ENCODE measurements around the gene PIGV.
A peak's percentile ranks its signal among the peaks of the same experiment; 100 is the strongest.
"Not testable (repeated sequence)": the region's sequence is repeated elsewhere in the genome, so short reads cannot be mapped to it uniquely, and the experiment has no call there.

Gene PIGV

GRCh38 chr1:26797627-26798026 is 9.9 kb downstream of the PIGV start:
- DNase-seq, result no peak

GRCh38 chr1:26799479-26800142 is 11.9 kb downstream of the PIGV start:
- peak; percentile 81 for DNase-seq

DNA sequence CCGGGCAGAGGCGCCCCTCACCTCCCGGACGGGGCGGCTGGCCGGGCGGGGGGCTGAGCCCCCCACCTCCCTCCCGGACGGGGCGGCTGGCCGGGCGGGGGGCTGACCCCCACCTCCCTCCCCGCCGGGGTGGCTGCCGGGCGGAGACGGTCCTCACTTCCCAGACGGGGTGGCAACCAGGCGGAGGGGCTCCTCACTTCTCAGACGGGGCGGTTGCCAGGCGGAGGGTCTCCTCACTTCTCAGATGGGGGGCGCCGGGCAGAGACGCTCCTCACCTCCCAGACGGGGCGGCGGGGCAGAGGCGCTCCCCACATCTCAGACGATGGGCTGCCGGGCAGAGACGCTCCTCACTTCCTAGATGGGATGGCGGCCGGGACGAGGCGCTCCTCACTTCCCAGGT is 16.2 kb downstream of the PIGV start:
- not testable (repeated sequence) for DNase-seq

GRCh38 chr1:26810105-26810504 is 22.4 kb downstream of the PIGV start:
- peak; percentile 59 for DNase-seq

DNA sequence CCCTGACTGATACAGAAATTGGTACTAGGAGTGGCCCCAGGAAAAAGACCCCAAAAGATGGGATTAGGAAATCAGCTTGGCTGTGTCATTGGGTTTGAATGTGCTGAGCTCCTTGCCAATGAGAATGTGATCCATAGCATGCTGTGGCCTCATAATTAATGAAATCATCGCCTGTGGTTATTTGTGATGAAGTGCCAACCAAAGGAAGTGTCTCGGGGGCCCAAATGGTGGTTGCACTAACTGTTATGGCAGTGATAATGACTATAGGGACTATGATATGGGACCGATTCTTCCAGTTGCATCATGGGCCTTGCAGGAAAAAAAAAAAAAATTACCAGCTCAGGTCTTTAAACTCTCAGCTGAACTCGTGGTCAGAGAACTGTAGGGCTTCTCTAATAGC is 23.3 kb downstream of the PIGV start:
- no peak for DNase-seq

DNA sequence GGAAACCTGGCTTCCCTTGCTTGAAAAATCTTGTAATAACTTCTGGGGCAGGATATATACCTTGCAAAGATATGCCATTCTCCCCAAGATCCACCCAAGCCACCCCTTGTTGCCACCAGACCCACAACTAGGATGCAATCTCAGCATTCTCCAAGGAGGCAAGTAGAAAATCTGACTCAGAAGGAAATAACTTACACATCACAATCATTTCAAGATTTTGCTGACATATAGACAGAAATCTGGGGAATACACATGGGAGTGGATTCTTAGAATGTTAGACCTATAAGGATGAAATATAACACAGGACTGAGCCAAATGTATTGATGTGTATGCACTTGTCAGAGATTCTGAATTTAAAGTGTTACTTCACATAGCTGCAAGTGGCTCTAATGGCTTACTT is 24.0 kb downstream of the PIGV start:
- no peak for DNase-seq

DNA sequence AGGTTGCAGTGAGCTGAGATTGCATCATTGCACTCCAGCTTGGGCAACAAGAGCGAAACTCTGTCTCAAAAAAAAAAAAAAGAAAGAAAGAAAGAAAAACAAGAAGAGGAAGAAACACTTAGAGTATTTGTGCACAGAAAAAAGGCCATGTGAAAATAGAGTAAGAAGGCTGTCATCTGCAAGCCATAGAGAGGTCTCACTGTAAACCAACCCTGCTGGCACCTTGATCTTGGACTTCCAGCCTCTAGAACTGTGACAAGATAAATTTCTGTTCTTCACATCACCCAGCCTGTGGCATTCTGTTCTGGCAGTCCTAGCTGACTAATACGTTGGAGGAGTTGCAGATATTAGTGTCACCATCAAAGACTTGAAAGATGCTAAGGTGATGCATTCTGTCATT is 26.6 kb downstream of the PIGV start:
- no peak for DNase-seq

GRCh38 chr1:26814893-26815292 is 27.1 kb downstream of the PIGV start:
- DNase-seq, result no peak

DNA sequence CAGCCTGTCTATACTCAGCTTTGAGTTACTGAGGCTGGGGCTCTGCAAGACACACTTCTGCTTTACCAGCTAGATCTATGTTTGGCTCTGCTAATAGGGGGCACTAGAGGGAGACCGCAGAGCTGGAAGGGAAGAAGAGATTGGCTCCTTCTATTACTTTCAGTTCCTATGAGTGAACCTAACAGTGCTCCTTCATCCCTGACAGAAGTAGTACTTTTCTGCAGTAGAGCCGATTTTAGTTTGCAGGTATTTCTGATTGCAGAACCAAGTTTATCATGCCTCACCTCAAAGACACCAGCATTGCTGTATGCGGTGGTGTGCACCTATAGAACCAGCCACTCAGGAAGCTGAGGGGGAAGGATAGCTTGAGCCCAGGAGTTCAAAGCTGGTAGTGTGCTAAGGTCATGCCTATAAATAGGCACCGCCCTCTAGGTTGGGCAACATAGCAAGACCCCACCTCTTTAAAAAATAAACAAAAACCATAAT is 33.1 kb downstream of the PIGV start:
- DNase-seq, result no peak

DNA sequence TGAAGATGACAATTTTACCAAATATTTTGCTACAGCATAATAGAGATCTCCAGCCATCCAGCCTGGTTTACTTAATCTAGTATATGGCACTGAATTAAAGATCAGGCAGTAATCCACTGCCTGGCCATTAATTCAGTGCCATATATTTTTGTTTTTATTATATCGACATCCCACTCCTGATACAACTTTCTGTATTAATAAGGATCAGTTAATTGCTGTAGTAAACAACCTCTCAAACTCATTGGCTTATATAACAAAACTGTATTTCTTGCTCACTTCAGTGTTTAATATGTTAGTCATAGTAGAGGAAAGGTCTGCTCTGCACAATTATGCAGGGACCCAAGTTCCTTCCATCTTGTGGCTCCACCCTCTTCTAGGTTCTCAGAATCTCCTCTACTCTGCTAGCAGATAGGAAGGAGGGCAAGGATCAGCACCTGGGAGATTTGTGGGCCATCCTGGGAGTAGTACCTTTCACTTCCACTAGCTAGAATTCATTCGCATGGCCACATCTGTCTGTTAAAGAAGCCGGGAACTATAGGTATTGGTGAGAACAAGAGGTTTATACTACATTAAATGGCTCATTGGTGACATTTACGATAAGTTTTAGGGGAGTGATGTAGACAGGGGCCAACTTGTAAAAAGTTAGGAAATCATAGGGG is 35.1 kb downstream of the PIGV start:
- DNase-seq, result no peak

GRCh38 chr1:26824731-26825130 is 37.0 kb downstream of the PIGV start:
- DNase-seq, result no peak

DNA sequence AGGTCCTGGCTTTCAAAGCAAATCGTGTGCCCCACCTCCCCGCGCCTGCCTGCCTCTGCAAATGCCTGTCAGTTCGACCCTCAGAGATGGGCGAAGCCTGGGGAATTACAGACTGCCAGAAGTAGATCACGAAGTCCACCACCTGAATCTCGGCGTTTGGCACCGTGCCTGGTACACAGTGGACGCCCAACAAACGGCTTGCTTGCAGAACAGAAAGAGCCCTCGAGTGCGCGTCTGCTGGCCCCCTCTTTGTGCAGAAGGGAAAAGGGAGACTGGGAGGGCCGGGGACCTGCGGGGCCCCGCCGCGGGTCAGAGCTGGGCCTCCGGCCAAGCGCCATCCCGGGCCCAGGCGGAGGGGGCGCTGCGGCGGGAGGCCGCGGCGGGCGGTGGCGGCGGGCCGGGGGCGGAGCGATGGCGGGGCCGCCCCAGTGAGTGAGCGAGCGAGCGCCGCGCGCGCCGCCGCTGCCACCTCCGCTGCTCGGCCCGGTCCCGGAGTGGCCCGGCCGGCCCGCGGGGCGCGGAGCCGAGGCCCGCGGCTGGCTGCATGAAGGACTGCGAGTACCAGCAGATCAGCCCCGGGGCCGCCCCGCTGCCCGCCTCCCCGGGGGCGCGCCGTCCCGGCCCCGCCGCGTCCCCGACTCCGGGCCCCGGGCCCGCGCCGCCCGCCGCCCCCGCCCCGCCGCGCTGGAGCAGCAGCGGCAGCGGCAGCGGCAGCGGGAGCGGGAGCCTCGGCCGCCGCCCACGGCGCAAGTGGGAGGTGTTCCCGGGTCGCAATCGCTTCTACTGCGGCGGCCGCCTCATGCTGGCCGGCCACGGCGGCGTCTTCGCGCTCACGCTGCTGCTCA is 38.7 kb downstream of the PIGV start, which contains the start of gene ZDHHC18:
TSS of gene ZDHHC18 (plus strand) at position 428 of the 845 bp plus-strand sequence. CDS start at position 545, 117 bp downstream.
- peak; percentile 64 for DNase-seq

DNA sequence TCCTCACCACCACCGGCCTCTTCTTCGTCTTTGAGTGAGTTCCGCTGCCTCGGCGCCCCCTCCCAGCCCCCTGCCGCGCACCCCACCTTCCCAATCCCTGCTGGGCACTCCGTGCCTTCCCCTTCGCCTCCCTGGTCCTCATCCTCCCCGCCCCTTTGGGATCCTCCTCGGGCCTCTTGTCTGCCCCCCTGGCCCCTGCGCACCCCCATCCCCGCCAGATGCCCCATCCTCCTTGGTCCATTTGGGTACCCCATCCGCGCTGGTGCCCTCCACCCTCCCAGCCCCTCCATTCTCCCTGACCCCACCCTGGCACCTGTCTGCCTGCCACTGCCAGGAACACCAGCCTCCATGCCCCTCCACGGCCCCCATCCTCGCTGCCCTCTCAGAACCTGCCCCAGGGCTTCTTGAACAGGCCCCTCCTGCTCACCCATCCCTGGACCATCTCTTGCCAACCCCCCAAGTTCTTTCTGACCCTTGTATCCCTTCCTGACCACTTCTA is 39.4 kb downstream of the PIGV start:
- no peak for DNase-seq

DNA sequence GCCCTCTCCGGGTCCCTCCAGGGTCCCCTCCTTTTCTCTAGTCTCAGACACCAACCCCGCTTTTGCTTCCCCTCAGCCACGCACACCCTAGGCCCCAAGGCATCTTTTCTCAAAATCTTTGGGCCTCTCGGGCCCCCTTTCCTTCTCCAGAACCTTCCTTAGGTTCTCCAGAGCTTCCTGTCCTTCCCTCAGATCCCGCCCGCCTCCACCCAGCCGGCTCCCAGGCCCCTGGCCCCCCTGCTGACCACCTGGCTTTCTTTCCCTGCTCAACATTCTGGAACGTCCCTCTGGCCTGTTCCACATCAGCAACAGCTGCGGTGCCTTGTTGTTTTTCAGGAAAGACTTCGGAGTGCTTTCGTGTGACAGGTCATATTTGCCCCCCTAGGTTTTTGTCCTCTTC is 39.9 kb downstream of the PIGV start:
- DNase-seq, result no peak

DNA sequence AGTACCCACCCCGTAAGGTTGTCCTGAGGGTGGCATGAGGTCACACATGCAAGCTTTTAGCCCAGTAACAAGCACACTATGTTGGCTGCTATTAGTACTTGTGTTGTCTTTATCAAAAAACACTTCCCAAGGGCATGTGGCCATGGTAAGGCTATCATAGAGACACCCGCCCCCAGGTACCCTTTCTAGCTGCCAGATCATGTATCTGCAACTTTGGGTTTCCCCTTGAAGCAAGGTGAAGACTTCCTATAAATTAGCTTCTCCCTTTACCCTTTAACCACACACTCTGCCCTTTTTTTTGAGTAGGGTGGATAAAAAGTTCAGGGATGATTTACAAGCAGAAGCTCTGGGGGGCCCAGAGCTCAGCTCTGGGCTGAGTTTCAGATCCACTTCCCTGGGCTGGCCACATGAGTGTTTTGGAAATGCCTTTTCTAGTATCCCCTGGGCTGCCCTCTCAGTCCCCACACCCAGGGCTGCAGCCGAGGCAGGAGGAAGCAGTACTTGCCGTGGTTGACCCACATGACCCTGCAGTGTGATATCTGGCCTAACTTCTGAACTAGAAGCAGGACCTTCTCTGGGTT is 40.8 kb downstream of the PIGV start:
- no peak for DNase-seq

- DNase-seq, result no peak
These were observed 41.6 kb downstream of the PIGV start for GRCh38 chr1:26829184-26829911.

DNA sequence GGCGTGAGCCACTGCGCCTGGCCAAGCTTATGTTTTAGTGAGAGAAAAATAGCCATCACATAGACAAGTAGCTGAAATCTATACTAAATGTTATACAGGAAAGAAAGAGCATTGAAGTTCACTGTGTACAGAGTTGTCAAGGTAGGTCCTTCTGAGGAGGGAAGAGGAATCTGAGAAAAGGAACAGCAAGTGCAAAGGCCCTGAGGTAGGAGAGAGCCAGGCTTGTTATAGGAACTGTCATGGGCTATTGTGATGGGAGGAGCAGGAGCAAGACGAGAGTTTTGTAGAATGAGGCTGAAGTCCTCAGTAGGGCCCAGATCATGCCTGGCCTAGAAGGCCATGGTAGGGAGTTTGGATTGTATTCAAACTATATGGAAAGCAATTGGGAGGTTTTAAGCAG is 43.3 kb downstream of the PIGV start:
- DNase-seq, result no peak

DNA sequence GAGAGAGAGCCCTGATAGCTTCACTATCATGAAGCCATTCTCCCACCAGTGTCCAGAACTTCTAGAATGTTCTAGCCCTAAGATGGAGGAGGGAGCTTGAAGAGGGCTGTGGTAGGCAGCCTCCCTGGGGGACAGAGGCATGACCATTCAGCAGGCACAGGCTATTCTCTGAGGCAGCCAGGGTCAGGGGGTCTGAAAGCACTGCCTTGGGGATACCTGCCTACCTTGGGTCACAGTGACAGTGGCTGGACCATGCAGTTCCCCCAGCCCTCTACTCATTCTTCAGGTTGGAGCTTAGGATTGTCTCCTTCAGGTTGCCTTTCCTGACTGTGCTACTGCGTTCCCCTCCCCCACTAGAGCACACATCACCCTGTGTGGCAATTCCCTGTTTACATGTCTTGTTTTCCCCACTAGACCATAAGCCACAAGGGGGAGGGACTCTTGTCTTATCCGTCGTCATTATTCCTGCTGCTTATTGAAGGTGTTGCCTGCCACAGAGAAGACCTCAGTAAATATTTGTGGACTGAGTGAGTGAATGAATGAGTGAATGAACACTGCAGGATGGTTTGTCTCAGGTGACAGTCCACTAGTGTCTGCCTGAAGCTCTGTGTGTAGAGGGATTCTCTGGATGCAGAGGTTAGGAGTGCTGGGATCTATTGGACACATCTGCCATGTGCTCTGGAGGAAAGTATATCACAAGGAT is 43.9 kb downstream of the PIGV start:
- DNase-seq, result no peak

- DNase-seq, result no peak
These were observed 44.7 kb downstream of the PIGV start for GRCh38 chr1:26832249-26832960.
